ENCODE measurements around the gene WNT7B.

Gene WNT7B

GRCh38 chr22:45884201-45885062 lies 92.5 kb downstream of the WNT7B start:
- DNase-seq, result no peak

- no peak for DNase-seq
Observed at GRCh38 chr22:45883811-45884170, 93.2 kb downstream of the WNT7B start.

- DNase-seq, result no peak
Observed at GRCh38 chr22:45882881-45883810, 93.8 kb downstream of the WNT7B start.

- DNase-seq, result no peak
Observed at GRCh38 chr22:45881524-45881875, 95.5 kb downstream of the WNT7B start.

GRCh38 chr22:45880716-45881523 lies 96.0 kb downstream of the WNT7B start:
- DNase-seq, result no peak

- no peak for DNase-seq
Observed at GRCh38 chr22:45880091-45880715, 96.8 kb downstream of the WNT7B start.

- no peak for DNase-seq
Observed at GRCh38 chr22:45879552-45879949, 97.4 kb downstream of the WNT7B start.

- DNase-seq, result no peak
Observed at GRCh38 chr22:45878901-45879551, 97.9 kb downstream of the WNT7B start.

GRCh38 chr22:45878051-45878781 lies 98.7 kb downstream of the WNT7B start:
- DNase-seq, result no peak

GRCh38 chr22:45877651-45878050 lies 99.3 kb downstream of the WNT7B start:
- DNase-seq, result no peak

GRCh38 chr22:45877036-45877380 lies 100.0 kb downstream of the WNT7B start:
- no peak for DNase-seq

- DNase-seq, result no peak
Observed at GRCh38 chr22:45876136-45877035, 100.6 kb downstream of the WNT7B start.

GRCh38 chr22:45872659-45873263 lies 104.2 kb downstream of the WNT7B start:
- DNase-seq, result no peak

GRCh38 chr22:45871721-45872120 lies 105.2 kb downstream of the WNT7B start:
- DNase-seq, result no peak

Measured in NCI-H1092 (cell line).